HG03280 (cell line): Measurements from ENCODE around the gene TBCD.
A peak's percentile ranks its signal among the peaks of the same experiment; 100 is the strongest.
"Not testable (repeated sequence)": the region's sequence is repeated elsewhere in the genome, so short reads cannot be mapped to it uniquely, and the experiment has no call there.

Experiments used
- ATAC-seq: cut with Tn5 transposase; IDR thresholded peaks from one replicate; pipeline ENCODE4 v1.9.1; 2021; ENCODE audit warnings: mild to moderate bottlenecking, moderate library complexity; ENCODE audit not compliant: unreplicated experiment

TBCD gene

GRCh38 chr17:82726427-82726826, 25.4 kb upstream of the TBCD start:
- no peak for ATAC-seq

- ATAC-seq = no peak
Measured at GRCh38 chr17:82729479-82730260, 22.2 kb upstream of the TBCD start.

- no peak for ATAC-seq
Measured at GRCh38 chr17:82732118-82732743, 19.6 kb upstream of the TBCD start.

- no peak for ATAC-seq
Measured at GRCh38 chr17:82734987-82735866, 16.6 kb upstream of the TBCD start, which contains the start of gene FN3K. Gene FN3K, plus strand, starts transcription at chr17:82735615. Its CDS starts 22 bp downstream, at chr17:82735637.

GRCh38 chr17:82736511-82737185, 15.2 kb upstream of the TBCD start:
- ATAC-seq = no peak

GRCh38 chr17:82737967-82738877, 13.6 kb upstream of the TBCD start:
- ATAC-seq = no peak

- no peak for ATAC-seq
Measured at GRCh38 chr17:82740906-82741759, 10.7 kb upstream of the TBCD start.

GRCh38 chr17:82743344-82744219, 8.3 kb upstream of the TBCD start:
- no peak for ATAC-seq

- not testable (repeated sequence) for ATAC-seq
Measured at GRCh38 chr17:82744736-82745135, 7.1 kb upstream of the TBCD start.

- ATAC-seq = no peak
Measured at GRCh38 chr17:82745524-82745923, 6.3 kb upstream of the TBCD start.

GRCh38 chr17:82748756-82749155, 3.1 kb upstream of the TBCD start:
- no peak for ATAC-seq

- no peak for ATAC-seq
Measured at GRCh38 chr17:82750241-82750908, 1.5 kb upstream of the TBCD start.

- ATAC-seq = peak; percentile 31
Measured at GRCh38 chr17:82751171-82751570, 694 bp upstream of the TBCD start.

GRCh38 chr17:82752371-82753200, 721 bp downstream of the TBCD start:
- peak; percentile 10 for ATAC-seq

GRCh38 chr17:82753201-82753464, 1.3 kb downstream of the TBCD start:
- ATAC-seq = no peak

GRCh38 chr17:82754297-82755208, 2.7 kb downstream of the TBCD start:
- no peak for ATAC-seq
